HG03039 (cell line): ENCODE results near the gene TMSB15C.
"Not testable (repeated sequence)": the region's sequence is repeated elsewhere in the genome, so short reads cannot be mapped to it uniquely, and the experiment has no call there.

Experiments
- ATAC-seq: cut with Tn5 transposase; IDR thresholded peaks from one replicate; pipeline ENCODE4 v1.9.1; 2021; ENCODE audit warnings: mild to moderate bottlenecking, moderate library complexity; ENCODE audit not compliant: unreplicated experiment

TMSB15C gene

GRCh38 chrX:104075778-104076445 is at the start of gene TMSB15C:
TMSB15C (minus strand) TSS chrX:104076236.
- ATAC-seq: peak; percentile 100

DNA sequence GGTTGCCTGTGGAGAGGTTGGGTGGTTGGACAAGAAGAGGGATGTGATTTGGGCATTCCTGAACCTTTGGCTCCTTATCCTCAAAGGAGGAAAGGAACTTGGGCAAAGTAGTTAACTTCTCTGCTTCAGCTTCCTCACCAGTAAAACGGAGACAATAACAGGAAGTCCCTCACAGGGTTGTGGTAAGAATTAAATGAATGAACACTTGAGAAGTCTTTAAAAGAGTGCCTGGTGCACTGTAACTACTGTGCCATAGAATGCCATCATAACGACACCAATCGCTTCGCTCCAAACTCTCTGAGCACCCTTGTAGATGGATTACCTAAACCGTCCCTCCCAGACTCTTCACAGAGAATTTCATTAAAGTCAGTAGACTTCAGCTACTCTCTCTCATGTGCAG is 46.8 kb upstream of the TMSB15C start:
- ATAC-seq: no peak

- no peak for ATAC-seq
Observed at GRCh38 chrX:104118765-104119164, 42.7 kb upstream of the TMSB15C start.

DNA sequence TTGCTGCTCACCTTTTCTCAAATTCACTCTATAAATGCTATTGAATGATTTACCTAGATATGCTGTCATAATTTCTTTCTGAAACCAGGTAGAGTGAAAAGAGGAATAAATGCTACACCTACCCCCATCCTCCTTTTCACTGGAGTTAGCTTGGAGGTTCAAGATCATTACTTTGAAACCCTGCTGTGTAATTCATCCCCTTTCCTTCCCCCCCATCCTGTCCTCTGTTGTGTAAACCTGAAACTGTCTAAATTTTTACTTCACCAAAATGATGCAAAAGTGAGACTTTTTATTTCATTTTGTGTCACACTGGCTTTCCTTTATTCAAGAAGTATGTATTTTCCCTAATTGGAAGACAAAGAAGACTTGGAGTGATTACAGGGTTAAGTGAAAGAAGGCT is 41.7 kb upstream of the TMSB15C start:
- no peak for ATAC-seq

GRCh38 chrX:104113222-104113965 is 37.4 kb upstream of the TMSB15C start:
- peak; percentile 47 for ATAC-seq

DNA sequence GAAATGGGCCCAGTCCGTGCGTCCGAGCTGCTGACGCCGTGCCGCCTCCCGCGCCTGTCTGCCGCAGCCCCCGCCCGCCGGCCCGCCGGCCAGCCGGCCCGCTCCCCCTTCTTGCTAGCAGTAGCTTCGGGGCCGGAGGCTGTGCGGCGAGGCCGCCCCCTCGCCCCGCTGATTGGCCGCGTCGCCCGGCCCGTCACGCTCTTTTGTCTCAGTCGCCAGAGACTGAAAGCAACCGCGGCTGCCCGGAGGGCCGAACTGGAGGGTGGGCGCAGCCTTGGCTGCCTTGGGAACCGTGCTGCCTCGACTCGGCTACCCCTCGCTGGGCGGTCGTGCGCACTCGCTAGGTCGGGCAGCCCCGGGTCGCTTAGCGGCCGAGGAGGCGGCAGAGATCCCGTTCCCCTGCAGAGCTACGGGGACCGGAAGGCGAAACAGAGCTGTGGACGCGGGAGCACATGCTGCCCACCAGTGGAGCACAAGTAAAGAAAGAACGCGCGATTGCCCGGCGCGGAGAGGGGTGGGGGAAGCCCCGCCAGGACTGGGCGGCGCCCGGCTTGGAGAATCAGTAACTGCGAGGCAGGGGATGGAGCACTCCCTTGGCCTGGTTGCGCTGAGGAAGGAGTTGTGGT is 36.4 kb upstream of the TMSB15C start, which contains the start of gene ZCCHC18:
Gene ZCCHC18, plus strand, starts transcription at position 198 of the 626 bp plus-strand sequence. CDS start 1,589 bp downstream, outside the sequence.
- peak; percentile 65 for ATAC-seq

DNA sequence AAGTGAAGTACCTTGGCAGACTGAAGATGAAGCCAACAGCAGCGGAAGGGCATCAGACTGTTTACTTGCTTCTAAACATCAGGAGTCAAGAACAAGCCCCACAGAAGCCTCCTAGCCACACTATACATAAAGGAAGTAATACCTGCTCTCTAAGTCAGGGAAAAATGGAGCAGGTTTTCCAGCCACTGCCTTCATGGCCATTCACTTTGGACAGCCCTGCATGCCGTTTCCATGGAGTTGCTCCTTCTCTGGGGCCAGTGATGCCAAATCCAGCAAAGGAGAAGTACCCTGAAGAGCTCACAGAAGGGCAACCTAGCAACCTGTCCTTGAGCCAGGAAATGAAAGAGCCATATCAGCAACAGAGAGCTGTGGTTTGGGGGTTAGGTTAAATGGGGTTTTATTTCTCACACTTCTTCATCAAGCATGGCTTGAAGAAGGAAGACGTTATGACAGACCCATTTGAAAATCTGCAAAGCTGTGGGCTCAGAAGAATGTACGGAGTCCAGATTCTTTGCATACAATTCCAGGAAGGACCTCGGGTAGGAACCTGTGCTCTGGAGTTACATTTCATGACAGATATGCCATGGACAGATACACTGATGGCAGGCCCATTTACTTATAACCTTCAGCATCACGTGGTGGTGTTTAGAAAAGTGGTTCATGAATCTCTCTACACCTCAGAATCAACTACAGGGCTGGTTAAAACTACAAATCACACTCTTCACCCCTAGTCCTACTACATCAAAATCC is 34.6 kb upstream of the TMSB15C start:
- not testable (repeated sequence) for ATAC-seq

- ATAC-seq: no peak
Observed at GRCh38 chrX:104108955-104109354, 32.9 kb upstream of the TMSB15C start.

- ATAC-seq: no peak
Observed at GRCh38 chrX:104105330-104106262, 29.6 kb upstream of the TMSB15C start.

DNA sequence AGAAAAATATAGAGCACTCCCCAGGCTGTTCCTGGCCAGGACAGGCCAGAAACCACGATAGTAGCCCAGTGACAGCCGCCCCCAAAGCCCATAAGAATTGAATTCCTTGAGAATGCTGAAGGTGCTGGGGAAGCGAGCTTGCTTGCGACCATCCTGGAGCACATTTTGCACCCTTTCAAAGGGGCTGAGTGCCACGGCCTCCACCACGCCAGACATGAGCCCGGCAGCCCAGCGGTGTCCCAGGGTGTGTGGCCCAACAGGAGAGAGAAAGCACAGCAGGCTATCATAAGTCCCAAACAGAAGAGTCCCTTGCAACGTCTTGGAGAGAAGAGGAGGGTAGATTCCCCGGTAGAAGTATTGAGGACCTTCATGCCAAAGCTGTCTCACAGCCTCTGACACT is 28.6 kb upstream of the TMSB15C start:
- ATAC-seq: no peak

DNA sequence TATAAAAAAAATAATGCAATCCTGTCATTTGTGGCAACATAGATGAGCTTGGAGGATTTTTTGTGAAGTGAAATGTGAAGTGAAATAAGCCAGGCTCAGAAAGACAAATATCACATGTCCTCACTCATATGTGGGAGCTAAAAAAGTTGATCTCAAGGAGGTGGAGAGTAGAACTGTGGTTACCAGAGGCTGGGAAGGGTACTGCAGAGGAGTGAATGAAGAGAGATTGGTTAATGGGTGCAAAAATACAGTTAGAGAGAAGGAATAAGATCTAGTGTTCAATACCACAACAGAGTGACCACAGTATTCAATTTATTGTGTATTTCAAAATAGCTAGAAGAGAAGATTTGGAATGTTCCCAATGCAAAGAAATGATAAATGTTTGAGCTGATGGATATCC is 22.9 kb upstream of the TMSB15C start:
- ATAC-seq: no peak

GRCh38 chrX:104098151-104098808 is 22.2 kb upstream of the TMSB15C start:
- ATAC-seq: no peak

- no peak for ATAC-seq
Observed at GRCh38 chrX:104085919-104086318, 9.9 kb upstream of the TMSB15C start.

- ATAC-seq: no peak
Observed at GRCh38 chrX:104085477-104085876, 9.4 kb upstream of the TMSB15C start.

GRCh38 chrX:104084534-104085277 is 8.7 kb upstream of the TMSB15C start:
- ATAC-seq: no peak

DNA sequence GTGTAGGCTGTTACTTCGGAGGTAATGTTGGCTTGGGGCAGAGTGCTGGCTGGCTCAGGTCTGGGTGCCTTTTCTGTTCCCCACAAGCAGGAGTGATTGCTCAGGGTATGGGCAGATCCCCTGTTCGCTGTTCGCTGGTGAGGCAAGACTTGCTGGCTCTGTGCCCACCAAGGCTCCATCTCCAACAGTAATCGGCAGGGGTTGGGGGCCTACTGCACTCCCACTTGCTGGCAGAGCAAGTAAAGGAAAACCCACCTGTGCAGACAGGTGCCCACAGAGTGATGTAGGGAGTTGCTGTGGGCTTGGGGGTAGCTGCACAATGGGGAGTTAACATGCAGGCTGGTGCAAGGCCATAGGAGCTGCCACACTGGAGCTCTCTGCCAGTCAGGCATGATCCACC is 8.0 kb upstream of the TMSB15C start:
- no peak for ATAC-seq

- ATAC-seq: not testable (repeated sequence)
Observed at GRCh38 chrX:104077854-104078253, 1.8 kb upstream of the TMSB15C start.

- not testable (repeated sequence) for ATAC-seq
Observed at GRCh38 chrX:104062636-104063035, 13.4 kb downstream of the TMSB15C start.

DNA sequence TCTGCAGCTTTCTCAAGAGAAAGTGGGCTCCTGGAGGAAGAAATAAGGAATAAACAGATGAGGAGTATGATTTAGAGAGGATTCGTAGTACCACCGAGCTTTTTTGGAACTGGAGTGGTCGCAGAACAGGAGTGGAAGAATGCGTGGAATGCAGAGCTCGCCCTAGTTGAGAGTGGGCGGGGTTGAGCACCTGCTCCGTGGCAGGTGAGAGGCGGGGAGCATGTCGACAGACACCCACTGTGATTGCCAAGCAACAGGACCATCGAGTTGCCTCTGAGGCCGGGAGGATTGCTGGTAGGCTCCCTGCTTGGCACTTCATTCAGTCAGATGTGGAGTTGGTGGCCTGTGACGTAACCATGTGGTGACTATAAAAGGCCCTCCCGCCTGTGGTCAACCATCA is 21.1 kb downstream of the TMSB15C start:
- ATAC-seq: not testable (repeated sequence)
